GM19351 (cell line): ENCODE data around the gene SH3BP4.
"Not testable (repeated sequence)": the region's sequence is repeated elsewhere in the genome, so short reads cannot be mapped to it uniquely, and the experiment has no call there.

Experiments
- ATAC-seq: cut with Tn5 transposase; IDR thresholded peaks from one replicate; pipeline ENCODE4 v1.9.1; 2021; ENCODE audit warnings: mild to moderate bottlenecking, moderate library complexity; ENCODE audit not compliant: unreplicated experiment

The SH3BP4 gene

DNA sequence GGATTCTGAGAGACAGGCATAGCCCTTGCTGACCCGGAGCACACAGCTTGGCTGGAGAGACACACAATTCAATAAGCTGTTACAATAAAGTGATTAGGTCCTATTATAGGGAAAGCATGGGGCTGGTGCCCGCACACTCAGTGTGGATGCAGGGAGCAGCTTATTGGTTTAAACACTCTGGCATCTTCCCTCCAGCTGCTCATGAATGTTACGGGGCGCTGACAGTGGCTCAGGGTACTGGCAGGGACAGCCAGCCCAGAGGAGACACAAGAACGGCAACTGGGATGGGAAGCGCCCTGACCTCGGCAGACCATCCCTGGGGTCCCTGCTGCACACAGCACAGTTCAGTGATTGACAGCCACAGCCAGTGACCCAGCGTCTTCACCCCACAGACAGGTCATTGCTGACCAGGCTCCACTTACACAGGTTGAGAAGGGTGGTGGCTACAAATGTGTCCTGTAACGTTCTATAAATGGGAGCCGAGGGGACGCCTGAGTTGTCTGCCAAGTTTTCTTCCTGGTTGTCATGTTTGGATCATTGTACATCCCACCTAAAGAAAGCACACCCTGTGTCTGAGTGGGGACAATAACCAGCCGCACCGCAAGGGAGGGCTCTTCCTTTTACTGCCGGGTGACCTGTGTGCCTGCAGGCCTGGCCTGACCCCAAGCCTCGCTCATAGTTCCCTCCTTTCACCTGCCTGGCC lies 60.3 kb downstream of the SH3BP4 start:
- no peak for ATAC-seq

DNA sequence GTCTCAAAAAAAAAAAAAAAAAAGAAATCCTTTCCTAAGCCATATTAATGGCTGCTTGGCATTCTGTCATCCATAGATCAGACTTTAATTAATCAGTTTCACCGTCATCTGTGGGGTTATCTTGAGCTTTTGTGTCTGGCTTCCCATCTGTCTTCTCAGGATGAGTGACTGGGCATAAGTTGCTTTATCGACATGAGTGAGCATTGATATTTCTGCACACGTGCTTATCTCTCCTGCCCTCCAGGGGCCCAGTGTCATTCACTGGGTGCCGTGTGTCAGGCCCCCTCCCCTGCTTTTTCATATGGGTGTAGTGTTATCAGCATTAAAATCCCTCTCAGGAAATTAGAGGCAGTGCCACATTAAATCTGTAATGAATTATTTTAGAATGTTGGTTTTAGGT lies 65.6 kb downstream of the SH3BP4 start:
- ATAC-seq = no peak

DNA sequence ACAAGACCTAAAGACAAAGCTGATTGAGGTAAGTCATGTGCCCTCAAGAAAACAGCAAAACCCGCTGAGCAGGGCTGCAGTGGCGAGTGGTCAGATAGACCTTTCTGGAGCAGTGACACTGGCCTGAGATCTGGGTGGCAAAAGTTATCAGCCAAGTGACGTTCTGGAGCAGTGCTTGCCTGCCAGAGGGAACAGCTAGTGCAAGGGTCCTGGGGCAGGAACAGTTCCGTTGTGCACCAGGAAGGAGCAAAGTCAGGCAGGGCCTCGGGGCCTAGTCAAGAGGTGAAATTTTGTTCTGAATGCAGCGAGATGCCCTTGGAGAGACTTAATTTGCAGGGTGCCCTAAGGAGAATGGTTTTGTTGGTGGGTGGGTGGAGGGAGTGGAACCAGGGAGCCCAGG lies 67.0 kb downstream of the SH3BP4 start:
- no peak for ATAC-seq

DNA sequence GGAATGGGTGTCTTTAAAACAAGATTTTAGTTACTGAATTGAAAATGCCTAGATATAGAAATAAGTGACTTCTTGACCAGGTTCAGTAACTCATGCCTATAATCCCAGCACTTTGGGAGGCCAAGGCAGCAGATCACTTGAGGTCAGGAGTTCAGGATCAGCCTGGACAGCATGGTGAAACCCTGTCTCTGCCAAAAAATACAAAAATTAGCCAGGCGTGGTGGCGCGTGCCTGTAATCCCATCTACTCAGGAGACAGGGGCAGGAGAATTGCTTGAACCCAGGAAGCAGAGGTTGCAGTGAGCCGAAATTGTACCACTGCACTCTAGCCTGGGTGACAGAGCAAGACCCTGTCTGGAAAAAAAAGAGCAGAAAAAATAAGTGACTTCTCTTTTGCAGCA lies 68.3 kb downstream of the SH3BP4 start:
- ATAC-seq = not testable (repeated sequence)

DNA sequence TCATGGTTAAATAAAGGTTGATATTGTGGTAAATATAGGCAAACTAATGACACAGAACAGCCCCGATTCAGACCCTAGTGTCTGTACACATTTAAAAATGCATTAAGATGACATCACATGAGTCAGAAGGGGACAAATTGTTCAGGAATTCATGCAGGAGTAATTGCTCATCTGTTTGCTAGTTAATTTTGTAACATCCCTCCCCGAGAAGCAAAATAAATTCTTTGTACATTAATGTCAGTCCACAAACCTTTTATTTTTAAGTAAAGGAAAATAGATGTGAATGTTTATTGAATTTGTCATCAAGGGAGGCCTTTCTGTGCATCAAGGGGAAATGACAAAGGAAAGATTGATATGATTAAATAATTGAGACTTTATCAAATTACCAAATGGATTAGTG lies 69.9 kb downstream of the SH3BP4 start:
- ATAC-seq = no peak

DNA sequence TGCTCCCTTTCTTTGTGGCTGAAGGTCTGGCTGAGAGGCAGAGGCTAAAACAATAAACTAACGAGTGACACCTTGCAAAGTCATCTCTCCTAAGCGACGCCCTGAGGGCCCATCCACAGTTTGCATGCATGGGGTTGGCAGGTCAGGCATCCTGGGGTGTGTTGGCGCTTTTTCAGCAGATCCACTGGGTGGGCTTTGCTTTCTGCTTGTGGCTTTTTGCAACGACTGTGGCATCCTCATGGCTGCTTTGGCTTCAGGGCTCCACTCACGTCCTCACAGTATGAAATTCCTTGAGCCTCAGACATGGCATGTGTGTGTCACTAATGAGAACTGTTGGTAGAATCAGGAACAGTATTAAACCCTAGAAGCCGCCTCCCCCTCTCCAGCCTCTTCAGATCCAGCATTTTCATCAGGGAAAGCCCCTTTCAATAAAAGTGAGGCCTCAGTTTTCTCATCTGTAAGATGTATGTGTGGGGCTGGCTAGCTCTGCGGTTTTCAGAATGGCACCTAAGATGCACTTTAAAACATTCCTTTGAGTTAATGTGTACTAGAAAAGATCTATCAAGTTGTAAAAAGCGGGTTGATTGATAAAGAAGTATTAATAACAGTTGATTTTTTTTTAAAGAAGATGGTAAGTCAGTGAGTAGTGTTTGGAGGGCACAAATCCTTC lies 72.5 kb downstream of the SH3BP4 start:
- ATAC-seq = no peak

DNA sequence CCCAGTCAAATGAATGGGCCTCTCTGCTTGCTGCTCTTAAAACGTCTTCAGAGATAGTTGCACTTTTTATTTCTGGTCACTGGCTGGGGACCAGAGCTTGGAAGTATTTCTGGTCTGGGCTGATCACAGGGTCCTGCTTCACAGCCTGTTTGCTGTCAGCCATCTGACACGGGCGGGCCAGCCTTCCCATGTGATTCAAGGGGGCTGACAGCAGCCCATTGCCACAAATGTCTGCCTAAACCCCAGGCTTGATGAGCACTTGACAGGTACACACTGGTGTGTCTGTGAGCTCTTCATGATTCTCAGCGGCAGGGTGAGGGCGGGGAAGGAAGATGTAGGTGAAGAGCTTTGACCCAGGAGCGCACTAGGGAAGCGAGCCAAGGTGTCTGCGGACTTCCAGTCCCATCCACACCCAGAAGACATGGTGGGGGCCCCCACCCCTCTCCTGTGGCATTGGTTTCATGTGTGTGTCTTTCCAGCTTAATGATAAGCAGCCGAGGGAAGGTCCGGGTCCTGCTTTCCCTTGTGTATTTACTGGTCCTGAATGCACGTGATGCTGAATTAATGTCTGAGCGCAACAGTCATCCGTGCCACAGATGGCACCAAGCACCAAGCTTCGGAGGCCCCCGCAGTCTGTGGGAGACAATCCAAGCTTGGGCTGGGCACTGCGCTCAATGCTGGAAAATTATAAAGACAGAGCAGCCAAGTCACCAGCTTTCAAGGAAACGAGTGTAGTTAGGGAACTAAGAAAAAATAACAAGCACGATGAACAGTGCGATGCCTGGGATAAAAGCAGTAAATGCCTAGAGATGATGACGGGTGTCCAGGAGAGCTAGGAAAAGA lies 73.3 kb downstream of the SH3BP4 start:
- ATAC-seq = no peak

DNA sequence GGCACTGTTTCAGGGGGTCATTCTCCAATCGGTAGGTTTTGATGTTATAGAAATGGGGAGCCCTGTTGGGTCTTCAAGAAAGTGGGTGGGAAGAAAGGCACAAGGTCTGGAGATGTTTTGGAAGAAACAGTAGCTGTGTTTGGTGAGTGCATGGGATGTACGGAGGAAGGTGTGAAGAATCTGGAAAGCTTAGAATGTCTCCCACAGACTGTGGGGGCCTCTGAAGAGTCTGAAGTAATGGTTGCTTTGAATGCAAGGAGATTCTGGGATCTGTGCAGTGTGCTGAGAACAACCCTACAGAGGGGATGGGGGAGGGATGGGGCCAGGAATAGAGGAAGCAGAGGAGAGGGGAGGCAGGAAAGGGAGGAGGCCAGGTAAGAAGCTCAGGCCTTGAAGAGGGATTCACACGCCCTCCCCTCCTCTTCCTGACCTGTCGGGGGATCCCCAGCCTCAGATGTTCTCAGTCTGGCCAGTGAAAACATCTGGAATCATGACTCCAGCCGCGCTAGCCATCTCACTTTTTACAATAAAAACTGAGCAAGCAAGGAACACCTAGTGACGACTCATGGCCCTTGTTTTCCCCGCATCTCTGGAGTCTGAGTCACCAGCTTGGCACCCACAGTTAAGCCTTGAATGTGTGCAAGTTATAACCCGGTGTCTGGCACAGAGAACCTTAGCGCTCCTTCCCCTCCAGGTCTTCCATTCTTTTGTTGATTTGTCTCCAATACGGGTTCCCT lies 74.2 kb downstream of the SH3BP4 start:
- no peak for ATAC-seq

DNA sequence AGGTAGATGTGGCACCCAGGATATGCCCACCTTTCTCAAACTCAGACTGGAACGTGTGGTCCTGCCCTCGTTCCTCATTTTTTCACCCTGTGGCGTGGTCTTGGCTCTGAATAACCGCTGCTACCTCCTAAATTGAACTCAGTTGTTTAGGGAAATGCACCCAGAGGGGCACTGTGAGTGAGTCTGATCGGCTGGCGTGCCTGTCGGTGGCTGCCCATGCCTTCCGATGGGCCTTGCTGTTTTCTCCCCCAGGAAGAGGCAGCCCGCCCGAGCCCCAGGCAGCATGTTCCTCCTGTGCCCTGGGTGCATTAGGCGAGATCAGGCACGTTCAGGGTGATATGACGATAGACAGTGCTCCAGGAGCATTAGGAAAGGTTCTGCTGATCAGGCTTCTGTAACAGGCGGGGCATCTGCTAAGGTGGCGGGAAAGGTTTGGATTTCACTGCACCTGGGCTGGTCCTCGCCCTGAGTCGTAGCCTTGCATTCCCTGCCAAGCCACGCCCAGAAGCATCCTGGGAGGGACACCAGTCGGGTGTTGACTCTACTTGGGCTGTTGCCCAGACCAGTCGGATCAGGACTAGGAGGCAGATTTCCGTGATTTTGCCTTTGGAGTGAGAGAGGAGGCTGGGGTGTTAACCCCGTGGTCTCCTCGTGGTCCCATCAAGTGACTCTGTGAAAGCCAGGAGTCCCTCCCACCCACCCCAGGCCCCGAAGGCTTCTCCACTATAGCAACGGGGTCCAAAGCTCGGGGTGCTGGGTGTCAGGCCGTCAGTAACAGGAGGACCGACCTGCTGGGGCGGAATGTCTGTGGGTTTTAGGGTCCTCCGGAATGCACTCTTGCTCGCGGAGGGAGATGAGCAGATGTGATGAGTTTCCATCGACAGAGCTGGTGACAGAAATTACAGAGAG lies 75.1 kb downstream of the SH3BP4 start:
- ATAC-seq = no peak

DNA sequence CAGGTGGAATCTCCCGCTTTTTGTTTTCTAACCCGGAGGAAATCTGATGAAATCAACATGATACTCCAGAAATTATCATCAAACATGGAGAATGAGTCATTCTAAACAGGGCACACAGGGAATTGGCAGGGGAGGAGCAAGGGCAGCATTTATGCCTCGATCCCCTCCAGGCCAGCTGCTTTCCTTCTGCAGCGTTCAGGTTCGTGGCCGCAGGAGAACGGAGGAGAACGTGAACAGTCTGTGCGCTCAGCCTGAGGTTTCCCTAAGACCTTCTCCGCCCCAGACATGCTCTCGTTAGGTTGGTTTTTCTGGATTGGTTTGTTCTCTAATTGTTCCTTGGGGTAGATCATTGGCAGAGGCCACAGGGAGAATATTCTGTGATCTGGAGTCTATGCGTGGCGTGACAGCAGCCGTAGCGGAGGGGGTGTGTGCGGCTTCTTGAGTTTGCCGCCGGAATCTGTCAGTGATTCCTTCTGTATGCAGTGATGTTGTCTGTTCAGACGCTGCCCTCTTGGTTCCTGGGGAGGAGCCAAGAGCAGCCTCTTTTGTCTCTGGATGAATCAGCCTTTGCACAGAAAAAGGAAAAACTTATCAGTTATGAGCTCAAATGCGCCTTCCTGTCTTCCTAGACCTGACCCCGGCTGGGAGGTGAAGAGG lies 75.9 kb downstream of the SH3BP4 start:
- no peak for ATAC-seq

DNA sequence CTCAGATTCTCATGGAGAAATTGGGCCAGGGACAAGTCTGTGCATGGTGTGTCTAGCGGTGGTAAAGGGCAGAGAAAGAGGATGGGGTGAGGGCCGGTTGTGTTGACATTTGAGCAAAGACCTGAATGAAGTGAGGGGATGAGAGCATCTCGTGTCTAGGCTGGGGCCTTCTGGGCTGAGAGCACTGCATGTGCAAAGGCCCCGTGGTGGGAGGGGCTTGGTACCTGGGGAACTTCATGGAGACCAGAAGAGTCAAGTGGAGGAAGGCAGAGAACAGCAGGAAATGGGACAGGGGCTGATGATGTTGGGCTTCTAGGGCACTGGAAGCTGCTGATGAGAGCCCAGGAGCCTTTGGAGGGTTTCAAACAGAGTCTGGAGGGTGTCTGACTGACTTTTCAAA lies 76.8 kb downstream of the SH3BP4 start:
- ATAC-seq = no peak

DNA sequence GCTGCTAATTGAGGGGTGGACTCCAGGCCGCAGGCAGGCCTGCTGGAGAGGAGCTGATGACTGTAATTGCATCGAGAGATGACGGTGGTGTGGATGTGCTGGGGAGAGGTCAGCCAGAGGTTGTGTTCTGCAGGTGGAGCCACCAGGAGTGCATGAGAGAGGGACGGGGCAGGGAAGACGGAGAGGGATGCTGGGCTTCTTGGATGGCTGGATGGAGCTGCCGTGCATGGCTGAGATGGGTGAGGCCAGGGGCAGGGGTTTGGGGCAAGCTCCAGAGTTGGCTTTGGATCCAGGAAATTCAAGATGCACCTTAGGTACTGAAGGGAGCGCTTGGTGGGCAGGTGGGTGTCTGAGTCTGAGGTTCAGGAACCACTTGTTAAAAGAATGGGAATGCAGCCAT lies 77.2 kb downstream of the SH3BP4 start:
- ATAC-seq = no peak

DNA sequence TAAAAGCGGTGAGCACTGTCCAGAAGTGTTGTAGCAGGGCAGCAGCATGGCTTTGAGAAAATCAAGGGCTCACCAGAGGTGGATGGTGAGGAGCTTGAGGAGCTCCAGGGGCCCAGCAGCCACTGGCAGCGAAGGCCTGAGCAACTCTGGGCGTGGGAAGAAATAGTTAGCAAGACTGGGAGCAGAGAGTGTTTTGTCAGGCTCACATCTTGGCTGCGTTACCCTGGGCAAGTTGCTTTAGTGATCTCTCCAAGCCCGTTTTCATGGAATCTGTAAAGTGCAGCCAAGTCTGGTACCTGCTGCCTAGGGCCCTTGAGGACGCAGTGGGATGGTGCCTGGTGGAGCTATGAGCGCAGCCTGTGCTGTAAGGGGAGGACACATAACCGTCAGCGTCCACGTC lies 78.3 kb downstream of the SH3BP4 start:
- ATAC-seq = no peak

DNA sequence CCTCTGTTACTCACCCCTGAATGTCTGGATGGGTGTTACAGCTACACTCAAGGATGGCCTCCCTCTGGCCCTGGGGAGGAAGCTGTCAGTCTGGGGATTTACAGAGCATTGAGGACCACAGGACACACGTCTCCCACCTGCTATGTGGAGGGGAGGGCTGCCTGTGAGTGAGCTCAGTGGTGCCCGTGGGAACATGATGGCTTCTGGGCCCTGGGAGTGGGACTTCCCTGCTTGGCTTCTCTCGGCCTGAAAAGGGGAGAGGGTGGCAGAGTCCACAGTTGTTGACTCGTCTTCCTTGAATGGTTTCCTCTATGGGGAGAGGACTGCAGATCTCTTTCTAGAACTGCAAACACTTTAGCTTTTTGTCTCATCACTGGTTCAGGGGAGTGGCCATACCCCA lies 79.1 kb downstream of the SH3BP4 start:
- ATAC-seq = no peak

DNA sequence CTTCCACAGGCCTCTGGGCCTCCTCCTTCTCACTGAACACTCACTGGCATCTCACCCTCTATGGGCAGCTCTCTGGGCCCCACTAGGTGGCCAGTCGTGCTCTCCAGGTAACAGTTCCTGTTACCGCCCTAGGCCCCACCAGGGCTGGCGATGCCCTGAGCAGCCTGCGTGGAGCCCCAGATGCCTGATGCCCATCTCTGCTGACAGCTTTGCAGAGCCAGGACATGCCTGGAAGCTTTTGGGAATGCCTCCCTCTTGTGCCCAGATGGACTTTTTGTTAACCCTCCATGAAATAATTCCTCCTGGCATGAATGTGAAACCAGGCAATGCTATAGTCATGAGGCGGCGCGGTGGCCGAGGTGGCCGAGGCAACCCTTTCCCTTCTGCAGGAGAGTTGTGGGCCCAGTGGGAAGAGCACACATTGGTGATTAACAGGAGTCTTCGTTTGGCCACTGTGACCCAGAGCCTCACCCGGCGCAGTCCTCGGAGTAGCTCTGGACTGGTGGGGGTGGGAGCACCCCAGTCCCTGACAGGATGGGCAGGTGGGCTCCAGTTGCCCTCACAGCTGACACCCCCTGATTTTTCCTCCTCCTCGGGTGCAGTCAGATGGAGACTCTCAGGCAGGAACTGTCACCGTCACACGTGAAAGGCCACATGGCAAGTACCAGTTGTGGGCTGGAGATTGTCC lies 80.0 kb downstream of the SH3BP4 start:
- ATAC-seq = no peak

DNA sequence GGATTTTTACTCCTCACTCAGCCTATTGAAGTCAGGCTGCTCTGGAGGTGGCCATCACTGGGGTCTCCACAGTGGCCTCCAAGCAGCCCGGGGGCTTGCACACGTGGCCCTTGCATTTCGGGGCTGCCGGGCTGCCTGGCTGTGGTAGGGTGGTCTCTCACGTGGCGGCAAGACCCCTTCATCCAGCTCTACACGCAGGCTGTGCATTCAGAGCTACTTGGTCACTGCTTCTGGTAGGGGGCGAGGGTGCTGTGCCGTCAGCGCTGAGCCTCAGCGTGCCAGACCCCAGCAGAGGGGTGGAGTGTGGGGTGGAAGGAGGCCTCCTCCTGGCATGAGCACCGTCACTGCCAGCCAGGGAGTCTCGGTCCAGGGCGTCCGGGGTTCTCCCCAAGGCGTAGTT lies 80.6 kb downstream of the SH3BP4 start:
- ATAC-seq = no peak

DNA sequence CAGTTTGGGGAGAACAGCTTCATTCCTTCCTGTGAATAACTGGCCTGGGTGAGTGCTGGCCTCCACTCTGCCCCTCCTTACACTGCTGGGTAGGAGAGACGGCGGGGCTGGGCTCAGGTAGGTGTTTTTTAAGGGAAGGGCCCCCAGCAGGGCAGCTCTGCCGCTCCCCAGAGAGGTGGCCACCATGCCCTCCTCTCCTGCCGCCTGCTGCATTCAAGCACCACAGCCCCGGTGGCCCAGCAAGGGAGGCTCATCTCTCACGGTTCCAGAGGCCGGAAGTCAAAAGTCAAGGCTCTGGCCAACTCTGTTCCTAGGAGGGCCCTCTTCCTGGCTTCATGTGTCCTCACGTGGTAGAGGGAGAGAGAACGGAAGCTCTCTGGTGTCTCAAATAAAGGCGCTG lies 81.1 kb downstream of the SH3BP4 start:
- no peak for ATAC-seq

DNA sequence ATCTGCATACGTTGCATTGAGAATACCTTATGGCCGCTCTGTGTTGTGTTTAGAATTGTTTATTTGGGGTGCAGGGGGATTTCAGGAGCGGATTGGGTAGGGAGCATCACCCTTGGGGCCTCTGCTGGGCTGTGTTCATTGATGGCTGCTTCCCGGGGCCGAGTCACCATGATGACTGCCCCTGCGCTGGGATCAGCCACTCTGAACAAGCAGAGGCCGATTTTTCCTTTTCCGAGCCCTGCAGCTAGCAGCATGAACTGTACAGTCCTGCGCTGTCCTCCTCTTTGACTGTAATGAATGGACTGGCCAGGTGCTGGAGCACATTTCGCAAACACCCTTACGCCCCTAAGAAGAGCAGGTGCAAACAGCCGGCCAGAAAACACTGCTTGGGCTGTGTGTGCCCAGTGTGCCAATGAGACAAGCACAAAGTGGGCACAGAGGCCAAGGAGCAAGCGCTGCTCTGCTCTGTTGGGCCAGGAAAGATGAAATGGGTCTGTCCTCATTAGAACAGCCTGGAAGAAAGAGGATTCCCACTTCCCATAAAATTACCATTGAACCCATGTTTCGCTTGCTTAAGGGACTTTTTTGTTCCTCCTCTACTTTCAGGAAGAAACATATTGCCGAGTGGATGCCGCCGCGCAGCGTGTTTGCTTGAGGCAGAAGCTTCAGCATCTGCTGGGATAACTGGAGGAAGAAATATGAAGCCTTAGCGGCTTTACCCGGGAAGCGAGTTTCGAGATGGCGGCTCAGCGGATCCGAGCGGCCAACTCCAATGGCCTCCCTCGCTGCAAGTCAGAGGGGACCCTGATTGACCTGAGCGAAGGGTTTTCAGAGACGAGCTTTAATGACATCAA lies 82.7 kb downstream of the SH3BP4 start:
- no peak for ATAC-seq
